ENCODE results near the gene FOXL3. TPM values are rescaled to one million over a fixed set of nuclear protein-coding genes. Genes with fewer than 3 reads are reported as not detected.

The FOXL3 gene
- total RNA-seq, 1 experiment from 2014 or later = not detected

DNA sequence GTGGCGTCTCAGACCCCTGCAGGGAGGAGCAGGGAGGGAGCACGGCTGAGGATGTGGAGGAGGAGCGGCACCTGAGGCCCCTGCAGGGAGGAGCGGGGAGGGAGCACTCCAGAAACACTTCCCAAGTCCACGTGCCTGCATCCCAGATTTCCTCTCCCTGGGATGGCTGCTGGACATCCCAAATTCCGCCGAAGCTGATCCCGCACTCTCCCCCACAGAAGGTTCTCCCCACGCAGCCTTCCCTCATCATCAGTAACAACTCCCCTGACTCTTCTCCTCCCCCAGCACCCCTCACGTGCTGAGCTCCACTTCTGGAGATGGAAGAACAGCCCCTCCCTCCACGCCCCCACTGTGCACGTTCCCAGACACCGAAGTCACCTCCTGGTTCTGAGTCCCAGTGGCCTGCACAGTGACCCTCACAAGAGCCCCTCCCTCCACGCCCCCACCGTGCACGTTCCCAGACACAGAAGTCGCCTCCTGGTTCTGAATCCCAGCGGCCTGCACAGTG is 17.8 kb upstream of the FOXL3 start:
- in situ Hi-C loops (cut with HindIII; ENCODE audit: low pct_unique_long_range_greater_than_20kb, low sequenced_read_pairs) = no loop called here
- no TSS peak for BruUV-seq (replicated peaks)

DNA sequence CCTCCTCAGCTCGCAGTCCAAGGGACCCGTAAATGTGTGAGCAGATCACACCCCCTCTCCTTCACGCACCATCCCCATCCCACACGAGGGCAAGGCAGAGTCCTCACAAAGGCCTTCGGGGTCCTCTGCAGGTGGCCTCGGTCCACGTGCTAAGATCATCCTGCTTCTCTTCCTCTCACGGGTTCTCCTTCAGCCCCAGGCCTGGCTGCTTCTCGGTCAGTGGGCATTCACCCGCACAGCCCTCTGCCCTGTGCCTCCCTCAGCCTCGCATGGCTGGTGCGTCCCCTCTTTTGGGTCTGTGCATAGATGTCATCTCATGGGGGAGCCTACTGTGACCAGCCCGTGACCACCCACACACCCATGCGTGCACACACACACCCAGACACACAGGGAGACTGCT is 17.3 kb upstream of the FOXL3 start:
- DNase-seq (ENCODE audit: low read depth, low spot score) = no peak
- ATAC-seq = no peak
- in situ Hi-C loops (cut with HindIII; ENCODE audit: low pct_unique_long_range_greater_than_20kb, low sequenced_read_pairs) = no loop called here

More for the DNA sequence above, 17.8 kb upstream of the FOXL3 start:
- H3K4me3 ChIP-seq (ENCODE audit: low read depth in 2 of 2, low read length in 2 of 2) = no peak overlapping the region
- DNase-seq (ENCODE audit: low read depth, low spot score) = no peak
- H3K9me3 ChIP-seq (ENCODE audit: control insufficient read depth, insufficient read depth, low read depth, low read length) = no peaks in the 10 kb centered on the region
- TF ChIP-seq, protein P1, sequence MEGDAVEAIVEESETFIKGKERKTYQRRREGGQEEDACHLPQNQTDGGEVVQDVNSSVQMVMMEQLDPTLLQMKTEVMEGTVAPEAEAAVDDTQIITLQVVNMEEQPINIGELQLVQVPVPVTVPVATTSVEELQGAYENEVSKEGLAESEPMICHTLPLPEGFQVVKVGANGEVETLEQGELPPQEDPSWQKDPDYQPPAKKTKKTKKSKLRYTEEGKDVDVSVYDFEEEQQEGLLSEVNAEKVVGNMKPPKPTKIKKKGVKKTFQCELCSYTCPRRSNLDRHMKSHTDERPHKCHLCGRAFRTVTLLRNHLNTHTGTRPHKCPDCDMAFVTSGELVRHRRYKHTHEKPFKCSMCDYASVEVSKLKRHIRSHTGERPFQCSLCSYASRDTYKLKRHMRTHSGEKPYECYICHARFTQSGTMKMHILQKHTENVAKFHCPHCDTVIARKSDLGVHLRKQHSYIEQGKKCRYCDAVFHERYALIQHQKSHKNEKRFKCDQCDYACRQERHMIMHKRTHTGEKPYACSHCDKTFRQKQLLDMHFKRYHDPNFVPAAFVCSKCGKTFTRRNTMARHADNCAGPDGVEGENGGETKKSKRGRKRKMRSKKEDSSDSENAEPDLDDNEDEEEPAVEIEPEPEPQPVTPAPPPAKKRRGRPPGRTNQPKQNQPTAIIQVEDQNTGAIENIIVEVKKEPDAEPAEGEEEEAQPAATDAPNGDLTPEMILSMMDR (IDR thresholded peaks at IDR 0.05) = no peak
- TF ChIP-seq SIN3A (IDR thresholded peaks at IDR 0.05; ENCODE audit: borderline replicate concordance, insufficient read depth, low read depth, low read length) (no peak), TCF7L2 (IDR thresholded peaks at IDR 0.05; ENCODE audit: low read depth, low read length) (no peak), POLR2AphosphoS5 (IDR thresholded peaks at IDR 0.05; ENCODE audit: low read depth, low read length) (no peak)
- TF ChIP-seq, protein P2, sequence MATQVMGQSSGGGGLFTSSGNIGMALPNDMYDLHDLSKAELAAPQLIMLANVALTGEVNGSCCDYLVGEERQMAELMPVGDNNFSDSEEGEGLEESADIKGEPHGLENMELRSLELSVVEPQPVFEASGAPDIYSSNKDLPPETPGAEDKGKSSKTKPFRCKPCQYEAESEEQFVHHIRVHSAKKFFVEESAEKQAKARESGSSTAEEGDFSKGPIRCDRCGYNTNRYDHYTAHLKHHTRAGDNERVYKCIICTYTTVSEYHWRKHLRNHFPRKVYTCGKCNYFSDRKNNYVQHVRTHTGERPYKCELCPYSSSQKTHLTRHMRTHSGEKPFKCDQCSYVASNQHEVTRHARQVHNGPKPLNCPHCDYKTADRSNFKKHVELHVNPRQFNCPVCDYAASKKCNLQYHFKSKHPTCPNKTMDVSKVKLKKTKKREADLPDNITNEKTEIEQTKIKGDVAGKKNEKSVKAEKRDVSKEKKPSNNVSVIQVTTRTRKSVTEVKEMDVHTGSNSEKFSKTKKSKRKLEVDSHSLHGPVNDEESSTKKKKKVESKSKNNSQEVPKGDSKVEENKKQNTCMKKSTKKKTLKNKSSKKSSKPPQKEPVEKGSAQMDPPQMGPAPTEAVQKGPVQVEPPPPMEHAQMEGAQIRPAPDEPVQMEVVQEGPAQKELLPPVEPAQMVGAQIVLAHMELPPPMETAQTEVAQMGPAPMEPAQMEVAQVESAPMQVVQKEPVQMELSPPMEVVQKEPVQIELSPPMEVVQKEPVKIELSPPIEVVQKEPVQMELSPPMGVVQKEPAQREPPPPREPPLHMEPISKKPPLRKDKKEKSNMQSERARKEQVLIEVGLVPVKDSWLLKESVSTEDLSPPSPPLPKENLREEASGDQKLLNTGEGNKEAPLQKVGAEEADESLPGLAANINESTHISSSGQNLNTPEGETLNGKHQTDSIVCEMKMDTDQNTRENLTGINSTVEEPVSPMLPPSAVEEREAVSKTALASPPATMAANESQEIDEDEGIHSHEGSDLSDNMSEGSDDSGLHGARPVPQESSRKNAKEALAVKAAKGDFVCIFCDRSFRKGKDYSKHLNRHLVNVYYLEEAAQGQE (IDR thresholded peaks at IDR 0.05; ENCODE audit: insufficient read depth in 1 of 2, low read depth in 2 of 2, low read length in 1 of 2) = no peak
- H3K4me1 ChIP-seq (ENCODE audit: control insufficient read depth, insufficient read depth, low read length) = no peaks in the 10 kb centered on the region; the same call in 1 of the 2 replicates
- peaks cover 7% of the 10 kb centered on the region; the same call in 1 of the 2 replicates for H3K27me3 ChIP-seq (ENCODE audit: control insufficient read depth, insufficient read depth, low read length)
- no peaks in the 10 kb centered on the region for H3K36me3 ChIP-seq (ENCODE audit: control insufficient read depth, insufficient read depth, low read length)
- intact Hi-C loops (cut with micrococcal nuclease; ENCODE audit: unreplicated experiment) = no loop called here
- H3K27ac ChIP-seq (ENCODE audit: low read length) = no peak overlapping the region
- CTCF ChIA-PET = interaction anchor here (0.8 kb wide), 1 partner anchor 119 kb away, joined by 3 read pairs; no protein-coding TSS in a partner anchor
- no peak for ATAC-seq
- POLR2A ChIA-PET = no interaction called here

More for the DNA sequence above, 17.3 kb upstream of the FOXL3 start:
- ChIA-PET CTCF (interaction anchor here (0.8 kb wide), 1 partner anchor 119 kb away, joined by 3 read pairs; no protein-coding TSS in a partner anchor), POLR2A (no interaction called here)
- H3K9me3 ChIP-seq (ENCODE audit: control insufficient read depth, insufficient read depth, low read depth, low read length) = no peaks in the 10 kb centered on the region
- intact Hi-C loops (cut with micrococcal nuclease; ENCODE audit: unreplicated experiment) = no loop called here
- H3K4me1 ChIP-seq (ENCODE audit: control insufficient read depth, insufficient read depth, low read length) = no peaks in the 10 kb centered on the region
- H3K27me3 ChIP-seq (ENCODE audit: control insufficient read depth, insufficient read depth, low read length) = peaks cover 7% of the 10 kb centered on the region; the same call in 1 of the 2 replicates
- BruUV-seq (replicated peaks) = no TSS peak
- no peak overlapping the region for H3K4me3 ChIP-seq (ENCODE audit: low read depth in 2 of 2, low read length in 2 of 2)
- no peak overlapping the region for H3K27ac ChIP-seq (ENCODE audit: low read length)
- TF ChIP-seq TCF7L2 (IDR thresholded peaks at IDR 0.05; ENCODE audit: low read depth, low read length) (no peak), POLR2AphosphoS5 (IDR thresholded peaks at IDR 0.05; ENCODE audit: low read depth, low read length) (no peak), SIN3A (IDR thresholded peaks at IDR 0.05; ENCODE audit: borderline replicate concordance, insufficient read depth, low read depth, low read length) (no peak)
- TF ChIP-seq, protein P2 (IDR thresholded peaks at IDR 0.05; ENCODE audit: insufficient read depth in 1 of 2, low read depth in 2 of 2, low read length in 1 of 2) = no peak
- TF ChIP-seq, protein P1 (IDR thresholded peaks at IDR 0.05) = no peak
- H3K36me3 ChIP-seq (ENCODE audit: control insufficient read depth, insufficient read depth, low read length) = no peaks in the 10 kb centered on the region

Measured in Panc1 (cell line).